ENCODE measurements around the gene MUS81. TPM values are rescaled to one million over a fixed set of nuclear protein-coding genes. Genes with fewer than 3 reads are reported as not detected.
A peak's percentile ranks its signal among the peaks of the same experiment; 100 is the strongest.

The MUS81 gene
- total and polyA plus RNA-seq, 10 of the 15 experiments (the other 5 are each of a cell fraction or from before 2014, with no cell fraction given): 11.8 to 76.1 (median 48.4) TPM

DNA sequence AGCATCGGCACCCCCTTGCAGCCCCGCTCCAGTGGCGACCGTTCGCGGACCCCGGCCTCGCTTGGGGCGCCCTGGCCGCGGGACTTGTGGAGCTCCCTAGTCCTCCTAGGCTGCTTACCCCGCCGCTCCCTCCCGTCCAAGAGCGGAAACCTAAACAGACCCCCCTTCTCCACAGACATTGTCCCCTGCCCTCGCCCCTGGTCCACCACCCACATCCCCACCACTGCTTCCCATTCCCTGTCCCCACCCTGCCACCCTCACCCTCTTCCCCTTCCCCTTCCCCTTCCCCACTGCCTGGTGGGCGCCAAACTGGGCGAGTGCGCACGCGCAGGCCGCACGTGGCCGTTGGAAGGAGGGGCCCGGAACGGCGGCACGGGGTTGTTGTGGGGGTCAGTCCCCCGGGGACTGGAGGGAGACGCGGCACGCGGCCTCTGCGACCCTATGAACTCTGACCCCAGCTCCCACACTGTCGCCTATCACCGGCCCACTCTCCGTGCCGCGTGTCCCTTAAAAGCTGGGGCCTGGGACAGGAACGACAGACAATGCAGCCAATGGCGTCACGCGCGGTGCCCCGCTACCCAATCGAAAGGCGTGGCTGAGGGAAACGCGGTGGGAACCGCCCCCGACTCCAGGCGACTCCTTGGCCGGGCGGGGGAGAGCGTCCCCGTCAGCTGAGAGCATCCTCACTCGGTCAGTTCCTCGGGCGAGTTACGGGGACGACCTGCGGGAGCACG is 26.8 kb upstream of the MUS81 start, which contains the start of gene SNX32 (continued):
- TF ChIP-seq NFIC (IDR thresholded peaks at IDR 0.05; ENCODE audit: low read depth, low read length) (no peak), BHLHE40 (IDR thresholded peaks at IDR 0.05; ENCODE audit: borderline replicate concordance in 1 of 2, low read depth in 2 of 2, low read length in 1 of 2) (peak; percentile 86 to 97), SP1 (IDR thresholded peaks at IDR 0.05; ENCODE audit: low read depth, low read length) (peak; percentile 100), RAD51 (IDR thresholded peaks at IDR 0.05) (peak; percentile 57; the same call in 1 of the 2 replicates)

DNA sequence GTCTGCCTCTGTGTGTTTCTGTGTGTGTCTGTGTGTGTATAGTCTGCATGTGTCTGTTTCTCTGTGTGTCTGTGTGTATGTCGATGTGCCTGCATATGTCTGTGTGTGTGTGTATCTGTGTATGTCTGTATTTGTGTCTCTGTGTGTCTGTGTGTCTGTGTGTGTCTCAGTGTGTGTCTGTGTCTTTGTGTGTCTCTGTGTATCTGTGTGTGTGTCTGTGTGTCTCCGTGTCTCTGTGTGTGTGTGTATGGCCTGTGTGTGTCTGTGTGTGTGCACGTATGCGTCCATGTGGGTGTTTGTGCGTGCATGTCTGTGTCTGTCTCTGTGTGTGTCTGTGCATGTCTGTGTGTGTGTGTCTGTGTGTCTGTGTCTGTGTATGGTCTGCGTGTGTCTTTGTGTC is 26.0 kb upstream of the MUS81 start:
- H3K4me1 ChIP-seq (ENCODE audit: control insufficient read depth, insufficient read depth, low read length): peaks cover 15% of the 10 kb centered on the region
- no peaks in the 10 kb centered on the region for H3K36me3 ChIP-seq (ENCODE audit: control insufficient read depth in 2 of 2, insufficient read depth in 2 of 2, low read length in 1 of 2)
- DNase-seq (ENCODE audit: low read depth, low spot score) (no peak), FAIRE-seq (no peak), ATAC-seq (no peak)
- H3K4me3 ChIP-seq: peak overlapping the region; percentile 64
- H4K20me1 ChIP-seq (ENCODE audit: control insufficient read depth, insufficient read depth): no peaks in the 10 kb centered on the region
- in situ Hi-C loops (cut with MboI): no loop called here
- SMC1A ChIA-PET (ENCODE audit: uncharacterized antibody, unreplicated experiment): interaction anchor here (1.2 to 1.5 kb wide), 3 partner anchors 9 to 123 kb away, joined by 3 to 4 read pairs (median 3); no protein-coding TSS in a partner anchor
- POLR2A ChIA-PET: interaction anchor here (1.4 to 2.7 kb wide), 2 partner anchors 24 to 55 kb away, joined by 11 to 18 read pairs; partner anchors contain the start of genes CFL1, FIBP and MUS81
- BruUV-seq (replicated peaks): no TSS peak
- no peak overlapping the region for H3K9ac ChIP-seq (ENCODE audit: control insufficient read depth, insufficient read depth, low read length)
- TF ChIP-seq, protein P1, sequence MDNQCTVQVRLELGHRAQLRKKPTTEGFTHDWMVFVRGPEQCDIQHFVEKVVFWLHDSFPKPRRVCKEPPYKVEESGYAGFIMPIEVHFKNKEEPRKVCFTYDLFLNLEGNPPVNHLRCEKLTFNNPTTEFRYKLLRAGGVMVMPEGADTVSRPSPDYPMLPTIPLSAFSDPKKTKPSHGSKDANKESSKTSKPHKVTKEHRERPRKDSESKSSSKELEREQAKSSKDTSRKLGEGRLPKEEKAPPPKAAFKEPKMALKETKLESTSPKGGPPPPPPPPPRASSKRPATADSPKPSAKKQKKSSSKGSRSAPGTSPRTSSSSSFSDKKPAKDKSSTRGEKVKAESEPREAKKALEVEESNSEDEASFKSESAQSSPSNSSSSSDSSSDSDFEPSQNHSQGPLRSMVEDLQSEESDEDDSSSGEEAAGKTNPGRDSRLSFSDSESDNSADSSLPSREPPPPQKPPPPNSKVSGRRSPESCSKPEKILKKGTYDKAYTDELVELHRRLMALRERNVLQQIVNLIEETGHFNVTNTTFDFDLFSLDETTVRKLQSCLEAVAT (IDR thresholded peaks at IDR 0.05): 0 out of 2 replicates have a peak, but pooled peaks have one; percentile 14
- TF ChIP-seq HDGF (IDR thresholded peaks at IDR 0.05): peak; percentile 94
- TF ChIP-seq NBN (IDR thresholded peaks at IDR 0.05): peak; percentile 36; the same call in 1 of the 2 replicates
- TF ChIP-seq SIX5 (IDR thresholded peaks at IDR 0.05; ENCODE audit: low read depth, low read length, severe bottlenecking): no peak
- H3K27ac ChIP-seq (ENCODE audit: control insufficient read depth, insufficient read depth): no peak overlapping the region
- no peaks in the 10 kb centered on the region for H3K79me2 ChIP-seq (ENCODE audit: control insufficient read depth, insufficient read depth, low read length)
- RAD21 ChIA-PET (ENCODE audit: unreplicated experiment): interaction anchor here (1.0 kb wide), 1 partner anchor 54 kb away, joined by 3 read pairs; no protein-coding TSS in a partner anchor
- peak overlapping the region; percentile 98 for H2AFZ ChIP-seq (ENCODE audit: control insufficient read depth, low read depth, low read length)
- 61% methylated on average over 6 of the region's 6 CpGs for WGBS (ENCODE audit: insufficient coverage, insufficient replicate concordance, low lambda C conversion rate, missing lambda C conversion rate)
- no peaks in the 10 kb centered on the region for H3K9me3 ChIP-seq (replicated peaks; ENCODE audit: control insufficient read depth, insufficient read depth, low read length)
- CTCF ChIA-PET: interaction anchor here (1.8 to 3.0 kb wide), 4 partner anchors 16 to 55 kb away, joined by 6 to 19 read pairs (median 13); no protein-coding TSS in a partner anchor
- peak overlapping the region; percentile 94 for H3K4me2 ChIP-seq (ENCODE audit: control insufficient read depth, insufficient read depth)
- intact Hi-C loops (cut with micrococcal nuclease; ENCODE audit: unreplicated experiment): no loop called here
- H3K27me3 ChIP-seq (replicated peaks in 1 of 2; ENCODE audit: control insufficient read depth in 2 of 2, insufficient read depth in 2 of 2, low read length in 1 of 2): peaks cover 0 to 7% of the 10 kb centered on the region in 2 experiments; a peak in 1 of 4 replicates
